Measurements from ENCODE around the gene KCNMA1. TPM values are rescaled to one million over a fixed set of nuclear protein-coding genes. Genes with fewer than 3 reads are reported as not detected.

The KCNMA1 gene
- total and polyA plus RNA-seq, 10 of the 15 experiments (the other 5 are each of a cell fraction or from before 2014, with no cell fraction given) = 8.5 to 77.0 (median 21.3) TPM

GRCh38 chr10:77051837-77052236 lies 585.8 kb downstream of the KCNMA1 start:
- no peak overlapping the region for H3K27ac ChIP-seq (ENCODE audit: control insufficient read depth, insufficient read depth)
- no peaks in the 10 kb centered on the region for H4K20me1 ChIP-seq (ENCODE audit: control insufficient read depth, insufficient read depth)
- FAIRE-seq = no peak
- intact Hi-C loops (cut with micrococcal nuclease; ENCODE audit: unreplicated experiment) = no loop called here
- H3K4me2 ChIP-seq (ENCODE audit: control insufficient read depth, insufficient read depth) = no peak overlapping the region
- SMC1A ChIA-PET (ENCODE audit: uncharacterized antibody, unreplicated experiment) = no interaction called here
- H3K27me3 ChIP-seq (replicated peaks in 1 of 2; ENCODE audit: control insufficient read depth in 2 of 2, insufficient read depth in 2 of 2, low read length in 1 of 2) = no peaks in the 10 kb centered on the region
- RAD21 ChIA-PET (ENCODE audit: unreplicated experiment) = no interaction called here
- no peak overlapping the region for H3K4me3 ChIP-seq
- in situ Hi-C loops (cut with MboI) = no loop called here
- no TSS peak for BruUV-seq (replicated peaks)
- CTCF ChIA-PET = interaction anchor here (1.1 to 3.0 kb wide), 2 partner anchors 14 to 47 kb away, joined by 3 to 15 read pairs; no protein-coding TSS in a partner anchor
- TF ChIP-seq LARP7 (IDR thresholded peaks at IDR 0.05) (no peak), NFYB (IDR thresholded peaks at IDR 0.05; ENCODE audit: insufficient read depth, low read depth, low read length) (no peak), DPF2 (IDR thresholded peaks at IDR 0.05) (no peak), RAD51 (IDR thresholded peaks at IDR 0.05) (no peak), E2F8 (IDR thresholded peaks at IDR 0.05; ENCODE audit: low read depth, partially characterized antibody) (no peak), SREBF1 (IDR thresholded peaks at IDR 0.05; ENCODE audit: low read length) (no peak)
- no peak overlapping the region for H2AFZ ChIP-seq (ENCODE audit: control insufficient read depth, low read depth, low read length)
- H3K9ac ChIP-seq (ENCODE audit: control insufficient read depth, insufficient read depth, low read length) = no peak overlapping the region
- no peaks in the 10 kb centered on the region for H3K79me2 ChIP-seq (ENCODE audit: control insufficient read depth, insufficient read depth, low read length)
- POLR2A ChIA-PET = no interaction called here
- no peaks in the 10 kb centered on the region for H3K4me1 ChIP-seq (ENCODE audit: control insufficient read depth, insufficient read depth, low read length)
- H3K9me3 ChIP-seq (replicated peaks; ENCODE audit: control insufficient read depth, insufficient read depth, low read length) = no peaks in the 10 kb centered on the region
- no peak for ATAC-seq
- DNase-seq (ENCODE audit: low read depth, low spot score) = no peak
- H3K36me3 ChIP-seq (ENCODE audit: control insufficient read depth in 2 of 2, insufficient read depth in 2 of 2, low read length in 1 of 2) = no peaks in the 10 kb centered on the region

GRCh38 chr10:77049896-77050295 lies 587.7 kb downstream of the KCNMA1 start:
- FAIRE-seq (no peak), ATAC-seq (no peak), DNase-seq (ENCODE audit: low read depth, low spot score) (no peak)
- Histone ChIP-seq H3K9ac (ENCODE audit: control insufficient read depth, insufficient read depth, low read length) (no peak overlapping the region), H3K36me3 (ENCODE audit: control insufficient read depth in 2 of 2, insufficient read depth in 2 of 2, low read length in 1 of 2) (no peaks in the 10 kb centered on the region), H3K4me3 (no peak overlapping the region), H2AFZ (ENCODE audit: control insufficient read depth, low read depth, low read length) (no peak overlapping the region), H3K27me3 (replicated peaks in 1 of 2; ENCODE audit: control insufficient read depth in 2 of 2, insufficient read depth in 2 of 2, low read length in 1 of 2) (no peaks in the 10 kb centered on the region), H4K20me1 (ENCODE audit: control insufficient read depth, insufficient read depth) (no peaks in the 10 kb centered on the region), H3K79me2 (ENCODE audit: control insufficient read depth, insufficient read depth, low read length) (no peaks in the 10 kb centered on the region), H3K4me1 (ENCODE audit: control insufficient read depth, insufficient read depth, low read length) (no peaks in the 10 kb centered on the region), H3K4me2 (ENCODE audit: control insufficient read depth, insufficient read depth) (no peak overlapping the region), H3K9me3 (replicated peaks; ENCODE audit: control insufficient read depth, insufficient read depth, low read length) (no peaks in the 10 kb centered on the region), H3K27ac (ENCODE audit: control insufficient read depth, insufficient read depth) (no peak overlapping the region)
- WGBS (ENCODE audit: insufficient coverage, insufficient replicate concordance, low lambda C conversion rate, missing lambda C conversion rate) = 69% methylated on average over 3 of the region's 3 CpGs
- ChIA-PET POLR2A (no interaction called here), CTCF (interaction anchor here (0.8 to 3.0 kb wide), 2 partner anchors 12 to 170 kb away, joined by 3 to 15 read pairs; no protein-coding TSS in a partner anchor), SMC1A (ENCODE audit: uncharacterized antibody, unreplicated experiment) (no interaction called here), RAD21 (ENCODE audit: unreplicated experiment) (no interaction called here)
- intact Hi-C loops (cut with micrococcal nuclease; ENCODE audit: unreplicated experiment) = no loop called here
- no peak for TF ChIP-seq RCOR1 (conservative IDR thresholded peaks at IDR 0.05; ENCODE audit: low read depth, low read length)
- TF ChIP-seq EGR1 (IDR thresholded peaks at IDR 0.05; ENCODE audit: borderline replicate concordance in 1 of 2, low read depth in 2 of 2, low read length in 2 of 2) = no peak
- no peak for TF ChIP-seq KDM1A (IDR thresholded peaks at IDR 0.05; ENCODE audit: borderline replicate concordance)
- no peak for TF ChIP-seq POLR2AphosphoS2 (IDR thresholded peaks at IDR 0.05; ENCODE audit: low read depth, low read length)
- TF ChIP-seq PAX8 (IDR thresholded peaks at IDR 0.05) = no peak
- no peak for TF ChIP-seq BHLHE40 (IDR thresholded peaks at IDR 0.05; ENCODE audit: borderline replicate concordance in 1 of 2, low read depth in 2 of 2, low read length in 1 of 2)
- BruUV-seq (replicated peaks) = no TSS peak
- in situ Hi-C loops (cut with MboI) = no loop called here
